RWPE1 (cell line): ENCODE measurements around the gene MAML3.

Source experiments
- CTCF ChIA-PET: fragments of 350-600 bp; sonication (Branson Sonifier 250); formaldehyde crosslinking; extraction: SDS; loops from one replicate; lab custom pipeline; 2021; lab: Yijun Ruan, JAX
- POLR2A ChIA-PET: fragments of 400-600 bp; formaldehyde crosslinking; extraction: SDS; loops from one replicate; lab custom pipeline; 2020; ENCODE audit warnings: antibody characterized with exemption; ENCODE audit not compliant: low non-redundant PET; lab: Yijun Ruan, JAX
- DNase-seq: peaks from one replicate; pipeline ENCODE4 v3.0.0; 2012; ENCODE audit warnings: low spot score
- H3K27ac ChIP-seq: fragments of 450-650 bp; 2 replicates; pipeline ENCODE4 v1.5.1; 2017
- CTCF ChIP-seq: fragments of 450-650 bp; conservative IDR thresholded peaks from 2 replicates; pipeline ENCODE4 v1.5.1; 2017; ENCODE audit warnings: low read depth, mild to moderate bottlenecking

Gene MAML3

GRCh38 chr4:139860435-139861024 is 293.5 kb downstream of the MAML3 start:
- CTCF ChIA-PET, result no interaction called here
- POLR2A ChIA-PET, result no interaction called here

GRCh38 chr4:139859876-139860275 is 294.1 kb downstream of the MAML3 start:
- no peak for DNase-seq
- H3K27ac ChIP-seq, result no peak overlapping the region
- POLR2A ChIA-PET, result no interaction called here
- TF ChIP-seq CTCF, result no peak
- CTCF ChIA-PET, result no interaction called here

More at GRCh38 chr4:139860435-139861024, 293.5 kb downstream of the MAML3 start:
- no peak overlapping the region for H3K27ac ChIP-seq
- TF ChIP-seq CTCF, result no peak
- no peak for DNase-seq

GRCh38 chr4:139858436-139859205 is 295.4 kb downstream of the MAML3 start:
- TF ChIP-seq CTCF, result no peak
- H3K27ac ChIP-seq, result no peak overlapping the region
- ChIA-PET POLR2A (no interaction called here), CTCF (no interaction called here)
- no peak for DNase-seq

- no peak overlapping the region for H3K27ac ChIP-seq
- ChIA-PET CTCF (interaction anchor here (0.6 kb wide), 1 partner anchor 50 kb away, joined by 3 read pairs; no protein-coding TSS in a partner anchor), POLR2A (no interaction called here)
- no peak for DNase-seq
- TF ChIP-seq CTCF, result no peak
Observed at GRCh38 chr4:139857977-139858376, 296.0 kb downstream of the MAML3 start.

GRCh38 chr4:139857021-139857420 is 297.0 kb downstream of the MAML3 start:
- no peak for TF ChIP-seq CTCF
- POLR2A ChIA-PET, result no interaction called here
- no peak for DNase-seq
- CTCF ChIA-PET, result no interaction called here
- H3K27ac ChIP-seq, result no peak overlapping the region

- DNase-seq, result no peak
- no peak for TF ChIP-seq CTCF
- H3K27ac ChIP-seq, result no peak overlapping the region
- ChIA-PET CTCF (no interaction called here), POLR2A (no interaction called here)
Observed at GRCh38 chr4:139854668-139855403, 299.1 kb downstream of the MAML3 start.
